HG02981 (cell line): Measurements from ENCODE around the gene SEPTIN2.
"Not testable (repeated sequence)": the region's sequence is repeated elsewhere in the genome, so short reads cannot be mapped to it uniquely, and the experiment has no call there.

Source experiments
- ATAC-seq: cut with Tn5 transposase; IDR thresholded peaks from one replicate; pipeline ENCODE4 v1.9.1; 2021; ENCODE audit warnings: mild to moderate bottlenecking, moderate library complexity; ENCODE audit not compliant: unreplicated experiment

The SEPTIN2 gene

DNA sequence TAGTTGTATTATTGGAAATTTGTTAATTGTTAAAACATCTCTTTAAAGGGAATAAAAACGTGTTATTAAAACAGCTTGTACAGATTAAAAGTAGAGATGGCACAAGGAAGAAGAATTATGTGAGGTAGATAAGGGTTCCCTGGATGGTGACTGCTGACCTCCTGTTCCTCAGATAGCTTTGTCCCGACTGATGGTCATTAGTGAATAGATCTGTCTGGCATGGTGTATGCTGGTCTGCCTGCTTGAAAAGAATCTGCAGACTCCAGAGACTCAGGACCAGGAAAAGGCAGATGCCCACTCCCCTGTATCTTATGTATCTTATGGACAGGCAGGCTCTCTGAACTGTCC, 34.8 kb downstream of the SEPTIN2 start:
- ATAC-seq: no peak

DNA sequence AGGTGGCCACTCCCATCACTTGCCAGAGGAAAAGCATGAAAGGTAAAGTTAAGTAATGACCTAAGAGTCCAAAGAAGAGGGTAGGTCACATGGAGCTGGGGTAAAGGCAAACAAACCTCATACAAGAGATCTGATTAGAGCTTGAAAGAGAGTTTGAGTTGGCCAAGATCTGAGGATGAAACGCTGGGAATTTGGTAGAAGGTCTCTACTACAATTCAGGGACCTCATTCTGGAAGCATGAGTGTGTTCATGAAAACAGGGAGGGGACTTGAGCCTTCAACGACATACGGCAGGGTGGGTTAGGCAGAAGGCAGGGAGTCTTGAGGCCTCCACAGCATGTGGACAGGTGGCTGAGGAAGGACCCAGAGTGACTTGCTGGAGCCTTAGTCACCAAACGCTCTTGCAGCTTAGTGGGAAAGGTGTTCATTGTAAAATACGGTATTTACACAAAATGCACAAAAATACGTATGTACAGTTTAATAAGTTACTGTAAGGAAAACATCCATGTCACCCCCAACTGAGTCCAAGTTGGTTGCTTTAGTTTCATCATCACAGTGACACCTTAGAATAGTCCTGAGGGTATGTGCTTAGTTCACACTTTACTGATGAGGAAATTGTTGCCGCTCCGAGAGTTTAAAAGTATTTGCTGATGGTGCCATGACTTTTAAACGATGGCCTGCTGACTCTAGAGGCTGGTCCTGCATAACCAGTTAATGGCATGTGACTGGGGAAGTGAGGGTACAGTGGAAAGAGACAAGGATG, 35.3 kb downstream of the SEPTIN2 start:
- ATAC-seq: no peak

DNA sequence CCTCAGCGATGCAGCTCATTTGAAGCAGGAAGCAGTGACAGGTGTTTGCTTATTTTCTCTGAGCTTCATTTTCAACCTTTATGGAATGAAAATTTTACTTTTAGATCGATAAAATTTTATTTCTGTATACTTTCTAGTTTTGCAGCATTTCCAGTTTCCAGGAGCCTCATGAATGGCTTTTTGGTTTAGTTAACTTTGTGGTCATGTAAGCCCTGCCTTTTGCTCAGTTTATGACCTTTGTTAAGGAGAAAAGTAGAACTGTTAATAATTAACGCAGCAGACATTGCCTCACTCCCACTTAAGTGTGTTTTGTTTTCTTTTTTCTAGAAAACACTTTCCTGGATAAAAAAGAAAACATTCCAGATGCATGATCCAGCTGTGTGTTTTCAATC, 35.9 kb downstream of the SEPTIN2 start:
- no peak for ATAC-seq

DNA sequence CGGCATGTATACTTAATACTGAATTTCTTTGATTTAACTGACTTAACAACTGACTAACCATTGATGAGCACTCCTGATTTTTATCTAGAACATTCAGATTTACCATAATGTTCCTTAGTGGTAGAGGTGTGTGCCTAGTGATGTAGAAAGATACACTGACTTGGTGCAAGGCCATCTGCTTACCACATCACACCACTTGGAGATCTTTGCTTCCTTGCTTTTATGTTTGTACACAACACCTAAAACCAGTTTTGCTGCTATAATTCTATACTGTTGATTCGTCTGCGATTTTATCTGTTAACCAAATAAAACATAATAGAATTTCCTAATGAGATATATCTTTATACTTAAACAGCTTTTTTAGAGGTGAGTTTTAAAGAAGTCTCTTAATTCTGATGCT, 36.5 kb downstream of the SEPTIN2 start:
- ATAC-seq: no peak

DNA sequence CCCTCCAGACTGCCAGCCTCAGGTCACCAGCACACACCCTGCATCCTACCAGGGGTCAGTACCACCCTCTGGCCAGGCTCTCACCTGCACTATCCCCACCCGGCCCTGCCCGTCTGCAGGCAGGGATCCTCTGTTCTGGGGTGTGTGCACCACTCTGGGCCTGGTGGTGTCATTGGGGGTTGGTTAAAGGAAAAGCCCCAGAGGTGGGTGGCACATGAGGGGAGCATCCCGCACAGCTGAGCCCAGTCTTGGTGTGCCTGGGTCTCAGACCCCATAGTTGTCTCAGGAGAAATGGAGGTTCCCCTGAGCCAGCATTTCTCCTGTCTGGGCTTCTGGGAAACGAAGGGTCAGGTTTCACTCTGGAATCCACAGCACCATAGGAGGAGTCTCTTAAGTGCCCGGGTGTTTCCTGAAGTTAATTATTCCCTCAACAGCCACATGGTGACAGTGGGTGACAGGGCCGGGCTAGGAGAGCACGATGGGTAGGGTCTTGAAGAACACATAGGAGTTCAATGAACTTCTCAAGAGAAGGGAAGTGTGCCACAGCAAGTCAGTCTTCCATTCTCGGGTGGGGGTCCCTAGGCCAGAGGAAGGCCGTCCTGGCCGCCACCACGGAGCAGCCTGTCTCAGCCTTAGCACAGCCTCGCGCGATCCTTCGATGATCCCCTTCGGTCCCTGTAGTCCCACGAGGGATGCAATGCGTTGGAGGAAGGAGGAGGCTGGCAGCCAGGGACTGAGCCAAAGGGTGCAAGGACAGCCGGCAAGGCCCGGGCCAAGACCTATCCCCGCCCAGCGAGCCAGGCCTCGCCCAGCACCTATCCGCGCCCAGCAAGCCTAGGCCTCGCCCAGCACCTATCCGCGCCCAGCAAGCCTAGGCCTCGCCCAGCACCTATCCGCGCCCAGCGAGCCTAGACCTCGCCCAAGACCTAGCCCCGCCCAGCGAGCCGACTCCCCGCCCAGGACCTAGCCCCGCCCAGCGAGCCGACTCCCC, 39.2 kb downstream of the SEPTIN2 start:
- no peak for ATAC-seq

DNA sequence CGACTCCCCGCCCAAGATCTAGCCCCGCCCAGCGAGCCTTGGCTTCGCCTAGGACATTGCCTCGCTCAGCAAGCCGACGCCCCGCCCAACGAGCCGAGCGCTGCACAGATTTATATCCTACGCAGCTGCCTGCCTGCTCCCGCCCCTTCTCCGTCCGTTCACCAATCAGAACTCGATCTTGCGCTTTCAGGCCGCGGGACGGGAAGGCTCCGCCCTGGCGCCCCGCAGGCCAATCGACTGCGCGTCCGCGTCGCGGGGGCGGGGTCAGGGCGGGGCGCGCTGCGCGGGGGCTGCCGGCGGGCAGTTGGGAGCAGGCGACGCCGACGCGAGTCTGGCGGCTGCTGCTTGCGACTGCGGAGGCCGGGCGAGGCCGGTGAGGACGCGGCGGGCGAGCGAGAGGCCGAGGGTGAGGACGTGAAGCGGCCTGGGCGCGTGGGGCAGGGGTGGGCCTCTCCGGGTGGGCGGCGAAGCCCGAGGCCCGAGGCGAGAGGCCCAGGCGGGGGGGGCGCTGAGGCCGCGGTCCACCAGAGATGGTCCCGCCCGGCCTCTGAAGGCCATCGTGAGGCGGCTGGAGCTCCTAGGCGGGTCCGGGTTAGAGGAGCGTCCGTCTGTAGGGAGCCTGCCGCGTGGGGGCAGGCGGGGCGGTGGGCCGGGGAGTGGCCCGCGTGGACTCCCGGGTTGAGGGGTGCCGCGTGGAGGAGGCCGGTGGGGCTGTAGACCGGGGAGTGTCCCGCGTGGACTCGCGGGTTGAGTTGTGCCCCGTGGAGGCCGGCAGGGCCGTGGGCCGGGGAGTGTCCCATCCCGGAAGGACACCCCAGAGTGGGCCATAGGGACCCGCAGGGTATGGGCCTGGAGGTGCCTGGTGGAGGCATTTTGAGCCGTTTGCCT, 40.5 kb downstream of the SEPTIN2 start, which contains the start of gene FARP2:
FARP2 (plus strand) TSS at position 303 of the 888 bp plus-strand sequence. CDS start 16,823 bp downstream, outside the sequence.
- peak; percentile 75 for ATAC-seq

DNA sequence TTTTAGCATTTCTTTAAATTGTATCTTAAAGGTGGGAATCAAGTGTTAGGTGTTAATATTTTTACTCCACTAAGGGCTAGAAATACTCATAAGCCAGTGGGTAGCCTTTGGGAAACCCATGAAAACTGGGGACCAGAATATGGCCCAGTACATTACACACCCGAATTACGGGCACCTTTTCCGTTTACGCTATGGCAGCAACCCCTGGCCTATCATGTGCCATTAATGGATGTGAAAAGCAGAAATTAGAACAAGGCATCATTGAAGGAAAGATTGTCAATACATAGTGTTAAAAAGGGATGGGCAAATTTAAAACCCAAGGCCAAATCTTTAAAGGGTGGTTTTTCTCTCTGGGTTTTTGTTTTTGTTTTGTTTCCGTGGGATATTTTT, 41.1 kb downstream of the SEPTIN2 start:
- no peak for ATAC-seq

DNA sequence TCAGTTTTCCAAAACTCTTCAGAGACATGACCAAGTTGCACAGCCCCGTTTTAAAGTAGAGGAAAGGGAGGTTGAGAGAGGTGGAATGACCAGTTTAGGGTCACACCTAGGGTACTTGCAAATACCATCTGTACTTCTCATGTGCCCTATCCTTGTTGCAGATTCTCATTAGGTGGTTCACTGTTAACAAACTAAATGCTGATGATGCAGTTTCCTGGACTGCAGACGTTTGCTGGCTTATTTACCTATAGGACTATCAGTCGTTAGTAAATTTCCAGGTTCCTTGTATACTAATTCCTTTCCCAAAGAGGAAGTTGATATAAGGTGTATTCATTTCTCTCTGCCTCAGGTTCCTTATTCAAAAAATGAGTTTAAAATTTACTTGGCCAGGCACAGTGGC, 41.8 kb downstream of the SEPTIN2 start:
- ATAC-seq: no peak

DNA sequence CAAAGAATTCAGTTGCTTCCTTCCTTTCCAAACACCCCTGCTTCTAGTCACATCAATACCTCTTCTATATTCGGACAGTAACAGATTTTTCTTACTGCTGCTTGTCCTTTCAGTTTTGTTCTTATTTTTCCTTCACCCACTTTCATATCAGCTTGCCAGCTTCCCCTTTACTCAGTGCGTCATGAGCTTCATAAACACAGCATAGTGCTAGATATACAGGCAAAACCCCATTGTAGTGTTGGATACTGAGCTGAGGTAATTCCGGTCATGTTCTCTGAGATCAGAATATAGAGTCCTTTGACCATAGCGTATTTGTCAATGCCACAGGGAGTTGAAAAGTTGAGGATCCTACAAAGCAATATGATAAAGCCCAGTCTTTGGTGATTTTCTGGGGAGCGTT, 42.7 kb downstream of the SEPTIN2 start:
- ATAC-seq: peak; percentile 28

DNA sequence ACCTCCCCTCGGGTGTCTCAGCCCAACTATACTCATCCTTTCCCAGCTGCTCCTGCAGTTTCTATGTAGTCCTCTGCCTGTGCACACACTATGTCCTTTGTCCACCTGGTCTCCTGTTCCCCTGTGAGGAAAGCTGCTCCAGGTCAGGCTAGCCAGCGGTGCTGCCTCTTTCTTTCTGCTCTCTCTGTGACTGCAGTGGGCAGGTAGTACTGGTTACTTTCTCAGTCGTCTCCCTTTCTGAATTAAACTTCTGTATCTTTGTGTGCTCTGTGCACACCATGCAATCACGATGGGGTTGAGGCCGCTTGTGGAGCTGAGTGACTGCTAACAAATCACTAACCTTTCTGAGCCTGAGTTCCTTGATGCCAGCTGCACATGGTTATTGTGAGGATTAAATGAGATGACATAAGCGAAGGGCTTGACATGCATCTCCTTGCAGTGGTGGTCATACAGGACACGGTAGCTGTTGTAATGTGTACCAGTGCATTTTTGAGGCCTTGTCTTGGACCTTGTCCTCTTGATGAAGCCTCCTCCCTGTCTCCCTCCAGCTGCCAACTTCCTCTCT, 43.8 kb downstream of the SEPTIN2 start:
- no peak for ATAC-seq

DNA sequence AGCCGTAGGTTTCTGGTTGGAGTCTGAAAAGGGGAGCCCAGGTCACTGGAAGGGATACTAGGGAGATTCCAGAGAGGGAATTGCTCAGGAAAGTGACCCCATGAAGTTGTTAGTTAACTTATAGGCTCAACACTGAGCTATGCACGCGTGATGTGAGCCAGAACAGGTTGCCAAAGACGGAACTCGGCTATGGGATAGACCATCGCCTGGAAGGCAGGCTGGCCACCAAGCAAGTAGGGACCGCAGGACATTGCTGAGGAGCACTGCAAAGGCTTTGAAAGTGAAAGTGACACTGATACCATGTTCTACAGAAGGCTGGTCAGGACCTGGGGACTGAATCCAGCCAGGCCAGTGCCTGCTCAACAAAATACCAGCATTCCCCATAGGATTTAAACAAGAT, 47.7 kb downstream of the SEPTIN2 start:
- no peak for ATAC-seq

DNA sequence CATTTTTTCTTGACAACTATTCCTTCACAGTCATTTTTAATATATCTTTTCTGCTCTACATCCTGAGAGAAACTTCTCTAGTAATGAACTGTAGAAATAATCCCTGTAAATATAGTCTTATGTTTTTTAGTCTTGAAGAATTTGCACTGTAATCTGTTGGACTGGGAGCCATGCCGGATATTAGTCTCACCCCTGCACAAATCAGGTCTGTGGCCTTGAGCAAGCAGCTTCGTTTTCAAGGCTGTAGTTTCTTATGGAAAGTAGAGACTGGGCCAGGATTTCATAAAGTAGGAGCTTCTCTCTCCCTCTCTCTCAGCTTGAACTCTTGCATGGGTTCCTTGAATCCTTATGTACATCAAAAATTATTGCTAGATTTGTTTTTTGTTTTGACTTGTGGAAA, 49.1 kb downstream of the SEPTIN2 start:
- ATAC-seq: no peak

DNA sequence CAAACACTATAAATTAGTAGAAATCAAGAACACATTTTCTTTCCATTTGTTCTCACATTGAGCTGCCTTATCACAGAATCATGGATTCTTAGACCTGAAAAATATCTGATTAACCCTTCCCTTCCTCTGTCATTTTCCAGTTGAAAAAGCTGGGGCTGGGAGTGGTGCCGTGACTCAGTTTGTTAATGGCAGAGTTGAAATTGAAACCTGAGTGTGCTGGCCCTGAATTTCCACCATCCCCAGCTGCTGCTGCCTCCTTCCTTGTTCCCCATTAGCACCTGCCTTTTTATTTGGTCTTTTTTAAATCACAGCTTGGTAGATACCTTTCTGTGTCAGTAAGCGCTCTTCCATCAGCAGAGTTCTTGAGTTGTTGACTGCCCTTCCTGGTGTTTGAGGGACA, 51.0 kb downstream of the SEPTIN2 start:
- no peak for ATAC-seq

DNA sequence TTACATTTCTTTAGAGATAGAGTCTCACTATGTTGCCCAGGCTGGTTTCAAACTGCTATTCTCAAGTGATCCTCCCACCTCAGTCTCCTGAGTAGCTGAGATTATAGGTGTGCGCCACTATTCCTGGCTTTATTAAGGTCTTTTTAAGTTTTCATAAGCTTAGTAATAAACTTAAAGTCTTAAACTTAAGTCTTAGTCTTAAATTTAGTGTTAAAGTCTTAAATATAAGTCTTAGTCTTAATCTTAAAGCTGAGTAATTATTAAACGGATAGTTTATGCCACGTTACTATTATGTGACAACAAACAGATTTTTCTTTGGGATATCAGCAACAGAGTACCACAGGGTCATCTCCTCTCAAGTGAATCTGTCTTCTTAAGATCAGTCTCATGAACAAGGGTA, 52.9 kb downstream of the SEPTIN2 start:
- no peak for ATAC-seq

DNA sequence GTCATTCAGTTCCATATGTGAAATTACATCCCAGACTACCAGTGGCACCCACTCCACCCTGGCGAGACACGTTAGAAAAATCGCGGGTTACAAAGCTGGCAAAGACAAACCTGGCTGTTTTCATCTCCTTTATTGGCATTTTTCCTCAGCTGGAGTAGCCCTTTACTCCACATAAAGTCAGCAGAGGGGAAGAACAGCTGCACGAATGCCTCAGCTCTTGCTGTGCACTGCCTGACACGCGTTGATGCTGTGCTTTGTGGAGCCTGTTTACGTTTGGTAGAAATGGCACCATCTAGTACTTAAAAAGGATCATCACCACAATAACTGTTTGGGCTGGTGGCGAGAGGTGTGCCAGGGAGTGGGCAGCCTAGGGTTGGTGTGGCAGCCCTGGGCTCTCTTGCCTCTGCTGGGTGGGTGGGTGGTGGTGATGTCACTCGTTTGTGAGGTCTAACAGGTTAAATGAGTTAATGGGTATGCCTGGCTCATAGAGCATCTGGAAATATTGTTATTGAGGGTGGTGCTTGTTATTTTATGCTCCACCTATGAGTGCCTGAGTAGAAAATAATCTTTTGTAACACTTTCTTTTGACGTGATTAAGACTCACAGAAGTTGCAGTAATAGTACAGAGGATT, 56.8 kb downstream of the SEPTIN2 start:
- ATAC-seq: no peak

DNA sequence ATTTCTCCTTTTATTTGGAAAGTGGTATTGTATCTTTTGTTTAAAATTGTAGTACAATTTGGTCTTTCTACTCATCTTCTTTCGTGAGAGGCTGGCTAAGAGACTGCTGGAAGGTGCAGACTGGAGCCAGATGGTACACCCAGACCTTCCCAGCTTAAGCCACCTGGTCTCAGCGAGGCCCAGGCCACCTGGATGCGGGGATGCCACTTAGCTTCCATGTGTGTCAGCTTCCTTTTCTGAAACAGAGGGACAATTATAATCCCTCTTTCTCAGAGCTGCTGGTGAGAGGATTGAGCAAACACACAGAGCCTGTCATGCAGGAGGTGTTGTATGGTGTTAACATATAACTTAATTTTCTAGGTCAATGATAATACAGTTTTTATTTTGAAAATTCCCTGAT, 57.7 kb downstream of the SEPTIN2 start:
- ATAC-seq: no peak

DNA sequence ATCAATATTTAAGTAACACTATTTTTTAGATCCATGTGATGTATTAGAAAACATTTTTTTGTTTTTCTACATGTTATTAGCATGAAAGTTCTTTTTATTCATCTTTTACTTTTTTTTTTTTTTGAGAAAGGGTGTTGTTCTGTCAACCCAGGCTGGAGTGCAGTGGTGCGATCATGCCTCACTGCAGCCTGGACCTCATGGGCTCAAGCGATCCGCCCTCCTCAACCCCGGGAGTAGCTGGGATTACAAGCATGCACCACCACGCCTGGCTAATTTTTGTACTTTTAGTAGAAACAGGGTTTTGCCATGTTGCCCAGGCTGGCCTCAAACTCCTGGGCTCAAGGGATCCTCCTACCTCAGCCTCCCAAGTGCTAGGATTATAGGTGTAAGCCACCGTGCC, 58.2 kb downstream of the SEPTIN2 start:
- not testable (repeated sequence) for ATAC-seq

DNA sequence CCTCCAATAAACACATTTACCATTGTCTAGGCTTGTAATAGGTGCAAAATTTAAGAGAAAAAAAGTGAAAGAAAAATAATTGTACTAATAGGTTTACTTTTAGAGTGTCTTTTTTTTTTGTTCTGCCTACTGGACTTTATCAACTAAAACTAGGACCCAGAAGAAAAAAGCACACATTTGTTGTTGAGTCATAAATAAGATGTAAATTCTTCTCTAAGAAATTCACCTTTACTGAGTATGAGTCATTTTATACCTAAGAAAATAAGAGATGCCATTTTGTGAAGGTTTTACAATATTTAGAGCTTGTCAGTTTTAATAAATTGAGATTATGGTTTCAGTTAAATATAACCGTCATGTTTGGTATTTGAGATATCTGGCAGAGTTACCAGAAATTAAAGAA, 59.6 kb downstream of the SEPTIN2 start:
- ATAC-seq: no peak

DNA sequence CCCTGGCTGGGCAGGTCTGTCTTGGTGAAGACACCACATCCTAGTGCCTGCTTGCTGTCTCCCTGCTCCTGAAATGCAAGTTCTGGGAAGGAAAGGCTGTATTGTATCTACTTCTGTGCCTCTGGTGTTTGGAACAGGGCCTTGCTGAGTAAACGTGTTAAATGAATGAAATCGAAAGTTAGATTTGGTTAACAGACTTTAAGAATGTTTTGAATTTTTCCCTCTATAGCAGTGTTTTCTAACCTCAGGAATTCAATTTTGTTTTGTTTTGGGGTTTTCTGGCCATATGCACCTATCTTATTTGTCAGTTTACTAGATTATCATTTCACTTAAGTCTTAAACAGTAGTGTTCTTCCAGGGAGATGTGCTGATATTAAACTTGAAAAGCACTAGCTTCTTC, 61.1 kb downstream of the SEPTIN2 start:
- ATAC-seq: no peak

DNA sequence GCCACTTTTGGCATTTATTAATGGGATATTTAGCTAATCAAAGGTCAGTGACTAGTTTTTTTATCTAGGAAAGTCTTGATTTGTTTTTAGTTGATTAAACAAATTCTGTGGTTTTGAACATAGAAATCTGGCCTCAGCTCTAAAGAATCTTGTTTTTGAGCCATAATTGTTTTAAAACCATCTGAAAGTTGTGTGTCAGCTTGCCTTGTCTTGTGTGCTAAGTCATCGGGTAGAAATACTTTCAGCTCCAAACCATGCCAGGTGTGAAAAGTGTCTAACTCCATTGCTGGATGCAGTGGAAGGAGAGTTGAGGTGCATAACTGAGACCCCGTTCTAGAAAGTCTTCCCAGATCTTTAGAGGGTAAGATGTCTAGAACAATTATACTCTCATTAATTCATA, 63.1 kb downstream of the SEPTIN2 start:
- no peak for ATAC-seq
